Uterus (tissue), 2 donors: ENCODE measurements around the gene TSPAN5.

ENCODE experiments used
- CTCF ChIP-seq, 4 experiments: fragments of 200-600 bp in 2 of 4; fragments of 450-650 bp in 2 of 4; sonication (generic) in 2 of 4; IDR thresholded peaks; one replicate each; pipeline ENCODE4 v1.5.1; 2016 to 2019; ENCODE audit warnings: antibody characterized with exemption in 4 of 4, mild to moderate bottlenecking in 2 of 4, moderate library complexity in 1 of 4
- POLR2A ChIP-seq, 2 donors: fragments of 450-650 bp; IDR thresholded peaks; one replicate each; pipeline ENCODE4 v1.6.1; 2016; ENCODE audit warnings: antibody characterized with exemption in 2 of 2, mild to moderate bottlenecking in 1 of 2, moderate library complexity in 1 of 2

- TF ChIP-seq CTCF (IDR thresholded peaks at IDR 0.05) (no peak), POLR2A (IDR thresholded peaks at IDR 0.05) (no peak)
Observed at GRCh38 chr4:98639523-98639922, 18.9 kb downstream of the TSPAN5 start.
